ENCODE results near the gene STK32C.
"Not testable (repeated sequence)": the region's sequence is repeated elsewhere in the genome, so short reads cannot be mapped to it uniquely, and the experiment has no call there.

STK32C gene

DNA sequence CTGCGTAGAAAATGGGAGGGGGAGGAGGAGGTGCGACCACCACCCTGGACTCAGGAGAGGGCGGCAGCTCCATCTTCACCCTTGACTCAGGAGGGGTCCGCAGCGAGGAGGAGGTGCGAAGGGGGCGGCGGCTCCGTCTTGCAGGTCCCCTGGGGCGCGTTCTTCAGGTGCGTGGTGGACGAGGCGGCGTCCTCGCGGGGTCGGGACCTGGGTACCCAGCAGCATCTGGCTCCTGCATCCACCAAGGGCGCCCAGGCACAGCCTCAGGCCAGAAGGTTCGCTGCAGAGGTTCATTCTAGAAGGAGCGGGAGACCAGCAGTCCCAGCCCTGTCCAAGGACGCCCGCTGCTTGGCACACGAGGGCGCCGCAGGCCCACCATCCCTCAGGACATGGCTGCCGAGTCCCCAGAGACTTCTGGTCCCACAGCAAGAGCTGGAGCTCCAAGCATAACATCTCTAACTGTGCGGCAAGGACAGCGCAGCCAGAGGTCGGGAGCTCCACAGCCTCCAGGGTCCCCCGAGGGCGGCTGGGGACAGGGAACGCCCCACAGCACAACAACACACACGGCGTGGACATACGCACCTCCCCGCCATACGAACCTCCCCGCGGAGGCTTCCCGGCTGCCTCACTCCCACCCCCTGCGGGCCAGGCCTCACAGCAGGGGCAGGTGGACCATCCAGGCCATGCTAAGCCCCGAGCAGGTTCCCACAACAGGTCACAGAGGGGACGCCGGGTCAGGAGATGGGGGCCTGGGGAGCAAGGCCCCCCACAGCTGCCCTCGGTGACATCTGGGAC is 137.8 kb downstream of the STK32C start:
- DNase-seq (ENCODE audit: low read depth, low spot score) = no peak

DNA sequence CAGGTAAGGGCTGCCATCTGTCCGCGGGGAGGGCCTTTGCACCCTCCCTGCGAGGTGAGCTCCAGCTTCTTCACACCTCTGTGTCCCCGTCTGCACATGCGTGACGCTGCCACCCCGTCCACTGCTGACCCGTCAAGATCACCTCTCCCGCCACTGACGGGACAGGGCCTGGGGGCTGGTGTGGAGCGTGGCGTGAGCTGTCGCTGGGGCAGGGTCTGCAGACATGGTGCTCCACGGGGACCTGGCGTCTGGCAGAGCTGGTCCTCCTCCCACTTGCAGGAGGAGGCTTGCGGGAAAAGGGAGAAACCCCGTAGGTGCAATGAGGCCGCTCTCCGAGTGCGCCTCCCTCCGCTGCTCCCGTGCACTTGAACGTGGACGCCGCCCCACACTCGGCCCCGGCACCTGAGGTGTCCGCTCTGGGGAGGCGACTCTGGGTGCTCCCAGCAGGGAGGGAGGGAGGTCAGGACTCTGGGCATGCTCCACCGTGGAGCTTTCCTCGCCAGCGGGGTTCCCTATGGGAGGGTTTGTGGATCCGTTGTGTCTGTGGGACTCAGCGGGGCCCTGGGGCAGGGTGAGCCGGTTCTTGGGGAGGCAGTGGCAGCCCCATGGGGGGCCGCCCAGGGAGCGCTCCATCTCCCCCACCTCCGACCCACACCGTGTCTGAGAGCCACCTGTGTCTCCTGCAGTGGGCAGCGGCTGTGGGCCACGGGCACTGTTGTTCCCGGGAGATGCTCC is 138.6 kb downstream of the STK32C start:
- DNase-seq (ENCODE audit: low read depth, low spot score) = no peak

DNA sequence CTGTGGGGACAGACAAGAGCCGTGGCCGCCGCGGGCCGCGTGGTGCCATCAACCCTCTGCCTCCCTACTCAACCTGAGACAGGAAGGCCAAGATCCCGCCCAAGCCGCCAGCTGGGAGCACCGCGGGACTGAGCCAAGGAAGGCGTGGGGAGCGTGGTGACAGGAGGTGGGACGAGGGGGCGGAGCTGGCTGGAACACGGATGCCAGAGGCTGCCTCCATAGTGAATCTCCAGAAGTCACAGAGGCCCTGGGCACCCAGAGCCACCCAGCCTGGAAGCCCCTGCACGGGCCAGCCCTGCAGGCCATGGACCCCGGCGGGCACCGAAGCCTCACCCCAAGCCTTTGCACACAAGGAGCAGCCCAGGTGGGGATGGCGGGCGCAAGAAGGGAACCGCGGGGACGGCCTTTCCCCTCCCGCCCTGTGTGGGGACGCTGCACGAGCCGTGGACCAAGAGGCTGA is 139.1 kb downstream of the STK32C start:
- no peak for DNase-seq (ENCODE audit: low read depth, low spot score)

DNA sequence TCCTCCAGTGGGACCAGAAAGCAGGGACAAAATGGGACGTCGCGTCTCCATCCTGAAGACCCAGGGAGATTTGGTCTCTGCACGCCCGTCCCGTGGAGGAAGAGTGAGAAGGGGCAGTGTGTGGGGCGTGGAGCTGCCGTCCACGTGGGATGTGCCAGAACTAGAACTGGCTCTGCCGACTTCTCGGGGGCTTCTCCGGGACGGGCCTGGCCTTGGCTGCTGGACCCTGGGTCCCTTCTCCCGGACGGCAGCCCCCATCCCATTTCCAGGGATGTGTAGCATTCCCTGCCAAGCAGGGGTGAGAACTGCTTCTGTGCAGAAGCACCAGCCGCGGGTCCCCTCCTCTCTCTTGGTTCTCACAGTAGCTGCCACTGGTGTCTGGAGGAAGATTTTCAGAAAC is 139.8 kb downstream of the STK32C start:
- DNase-seq (ENCODE audit: low read depth, low spot score) = no peak

DNA sequence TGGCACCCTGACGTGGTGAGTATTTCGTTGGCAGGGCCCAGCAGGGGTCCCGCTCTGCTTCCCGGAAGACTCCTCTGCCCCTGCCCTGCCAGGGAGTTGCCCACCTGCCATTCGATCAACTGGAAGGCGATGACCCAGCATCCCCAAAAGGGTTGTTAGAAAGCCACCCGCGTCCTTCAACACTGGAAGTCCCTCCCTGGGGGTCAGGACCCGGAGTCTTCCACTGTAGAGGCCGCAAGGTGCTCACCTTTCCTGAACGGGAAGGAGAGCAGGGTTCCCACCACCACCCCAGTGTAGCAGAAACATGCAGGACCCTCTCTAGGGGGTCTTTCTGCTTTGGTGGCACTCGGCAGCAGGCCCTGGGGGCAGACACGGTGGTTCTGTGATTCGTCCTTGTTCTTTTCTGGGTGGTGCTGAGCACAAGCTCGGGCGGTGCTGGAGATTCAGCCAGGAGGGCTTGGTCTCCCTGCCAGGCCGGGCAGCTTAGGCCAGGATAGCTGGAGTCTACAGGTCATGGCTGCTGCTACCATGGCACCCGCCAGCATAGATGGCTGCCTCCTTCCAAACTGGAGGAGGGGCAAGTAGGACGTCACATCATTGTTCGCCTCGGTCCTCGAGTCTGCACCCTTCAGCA is 140.6 kb downstream of the STK32C start:
- no peak for DNase-seq (ENCODE audit: low read depth, low spot score)

DNA sequence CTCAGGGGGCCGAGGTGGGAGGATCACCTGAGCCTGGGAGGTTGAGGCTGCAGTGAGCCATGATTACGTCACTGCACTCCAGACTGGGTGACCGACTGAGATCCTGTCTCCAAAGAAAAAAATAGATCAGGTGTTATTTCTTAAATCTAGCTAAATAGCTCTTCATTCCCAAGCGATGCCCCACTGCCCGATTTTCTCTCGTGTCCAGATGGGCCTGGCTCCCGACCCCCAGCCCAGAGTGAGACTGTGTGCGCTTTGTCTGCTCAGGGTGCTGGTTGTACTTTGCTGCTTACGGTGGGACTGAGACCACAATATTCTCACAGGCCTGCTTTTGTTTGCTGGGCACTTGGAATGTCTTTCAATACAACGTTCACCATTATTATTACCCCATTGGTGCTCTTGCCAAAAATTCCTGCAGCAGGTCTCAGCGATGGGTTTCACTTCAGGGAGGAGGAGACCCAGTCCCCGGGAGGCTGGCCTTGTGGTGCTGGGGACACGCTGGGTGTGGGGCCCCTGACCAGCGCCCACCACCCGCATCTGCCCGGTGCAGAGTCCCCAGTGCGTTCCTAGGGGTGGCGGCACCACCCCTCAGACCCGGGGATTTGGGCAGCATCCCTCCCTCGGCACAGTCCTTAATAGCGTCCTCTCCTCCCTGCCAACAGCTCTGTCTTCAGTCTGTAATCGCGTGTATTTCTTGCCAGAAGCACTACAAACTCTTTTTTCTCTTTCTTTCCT is 141.4 kb downstream of the STK32C start:
- DNase-seq (ENCODE audit: low read depth, low spot score) = no peak

DNA sequence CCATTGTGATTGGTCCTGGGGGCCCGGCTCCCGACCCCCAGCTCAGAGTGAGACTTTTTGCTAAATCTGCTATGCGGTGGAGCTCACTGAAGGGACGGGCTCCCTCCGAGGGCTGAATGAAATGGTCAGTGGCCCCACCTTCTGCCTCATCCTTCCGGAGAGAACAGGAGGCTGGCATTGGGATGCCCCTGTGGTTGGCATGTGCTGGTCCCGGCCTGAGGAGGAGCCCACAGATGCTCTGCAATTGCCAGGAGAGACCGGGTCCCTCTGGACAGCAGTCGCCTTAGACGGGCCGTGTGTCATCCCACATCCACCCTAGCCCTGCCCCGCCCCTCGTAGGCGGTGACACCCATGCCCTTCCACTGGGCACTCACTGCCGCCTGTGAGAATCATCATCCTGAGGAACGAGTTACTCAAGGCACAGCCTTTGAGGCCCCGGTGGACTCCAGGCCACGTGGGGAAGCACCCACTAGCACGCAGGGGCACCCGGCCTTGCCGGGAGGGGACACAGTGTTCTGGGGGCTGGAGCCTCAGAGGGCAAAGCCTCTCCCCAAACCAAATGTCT is 142.3 kb downstream of the STK32C start:
- no peak for DNase-seq (ENCODE audit: low read depth, low spot score)

DNA sequence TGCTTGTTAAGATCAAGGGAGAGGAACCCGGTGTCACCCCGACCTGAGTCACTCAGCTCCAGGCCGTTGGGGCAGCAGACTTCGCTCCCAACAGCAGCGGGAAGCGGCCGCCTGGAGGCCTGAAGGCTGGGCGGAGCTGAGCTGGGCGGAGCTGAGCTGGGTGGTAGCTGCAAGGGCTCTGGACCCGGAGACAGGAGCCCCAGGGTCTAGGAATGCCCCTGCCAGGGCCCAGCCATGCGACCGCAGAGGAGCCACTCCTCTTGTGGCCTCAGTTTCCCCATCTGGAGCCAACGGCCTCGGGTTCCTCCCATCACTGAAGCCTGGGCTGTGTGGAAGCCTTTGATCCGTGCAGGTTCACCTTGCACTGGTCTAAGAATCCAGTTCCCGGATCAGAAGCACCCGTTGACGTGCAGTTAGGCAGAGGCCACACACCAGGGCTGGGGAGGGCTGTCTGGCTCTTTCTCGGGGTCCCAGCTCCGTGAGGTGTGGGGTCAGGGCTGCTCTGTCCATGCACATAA is 142.9 kb downstream of the STK32C start:
- no peak for DNase-seq (ENCODE audit: low read depth, low spot score)

DNA sequence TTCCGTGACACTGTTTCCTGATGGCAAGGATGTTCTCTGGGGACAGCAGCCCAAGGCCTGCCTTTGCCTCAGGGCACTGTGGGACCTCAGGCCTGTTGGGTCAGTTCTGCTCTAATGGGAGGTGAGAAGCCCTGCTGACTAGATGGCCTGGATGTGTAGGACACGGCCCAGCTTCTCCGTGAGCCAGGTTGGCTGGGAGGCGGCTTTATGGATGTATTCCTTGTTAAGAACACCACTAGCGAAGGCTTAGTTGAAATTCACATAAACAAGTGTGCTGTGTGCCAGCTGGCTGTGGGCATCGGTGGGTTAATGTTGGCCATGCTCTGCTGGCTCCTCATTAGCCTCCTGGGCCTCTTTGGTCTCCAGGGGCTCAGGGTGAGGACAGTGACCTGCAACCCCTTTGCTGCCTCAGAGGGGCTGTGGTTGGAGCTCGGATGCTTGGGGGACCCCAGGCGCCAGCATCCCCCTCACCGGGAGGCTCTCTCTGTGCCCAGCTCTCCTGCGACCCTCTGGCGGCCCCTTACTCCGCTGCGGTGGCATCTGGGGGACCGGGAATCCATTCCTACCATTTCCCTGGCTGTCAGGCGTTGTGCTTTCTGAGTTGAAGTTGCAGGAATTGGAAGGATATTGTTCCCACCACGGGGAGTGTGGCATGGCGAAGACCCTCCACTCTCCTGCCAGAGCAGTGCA is 143.8 kb downstream of the STK32C start:
- DNase-seq (ENCODE audit: low read depth, low spot score) = no peak

DNA sequence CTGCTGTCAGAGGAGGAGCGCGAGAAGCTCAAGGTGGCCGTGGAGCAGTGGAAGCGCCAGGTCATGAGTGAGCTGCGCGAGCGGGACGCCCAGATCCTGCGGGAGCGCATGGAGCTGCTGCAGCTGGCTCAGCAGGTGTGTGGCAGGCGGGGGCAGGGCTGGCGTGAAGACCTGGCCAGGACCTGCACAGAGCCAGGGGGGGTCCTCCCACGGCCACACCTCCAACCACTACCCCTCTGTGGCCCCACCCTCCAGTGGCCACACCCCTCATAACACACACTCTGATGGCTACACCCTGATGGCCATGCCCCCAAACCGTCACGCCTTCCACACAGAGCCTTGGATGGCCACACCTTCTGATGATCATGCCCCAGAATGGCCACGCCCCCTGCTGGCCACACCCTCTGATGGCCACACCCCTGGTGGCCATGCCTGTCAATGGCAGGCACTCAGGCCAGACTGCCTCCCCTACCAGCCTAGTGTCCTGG is 144.4 kb downstream of the STK32C start:
- no peak for DNase-seq (ENCODE audit: low read depth, low spot score)

DNA sequence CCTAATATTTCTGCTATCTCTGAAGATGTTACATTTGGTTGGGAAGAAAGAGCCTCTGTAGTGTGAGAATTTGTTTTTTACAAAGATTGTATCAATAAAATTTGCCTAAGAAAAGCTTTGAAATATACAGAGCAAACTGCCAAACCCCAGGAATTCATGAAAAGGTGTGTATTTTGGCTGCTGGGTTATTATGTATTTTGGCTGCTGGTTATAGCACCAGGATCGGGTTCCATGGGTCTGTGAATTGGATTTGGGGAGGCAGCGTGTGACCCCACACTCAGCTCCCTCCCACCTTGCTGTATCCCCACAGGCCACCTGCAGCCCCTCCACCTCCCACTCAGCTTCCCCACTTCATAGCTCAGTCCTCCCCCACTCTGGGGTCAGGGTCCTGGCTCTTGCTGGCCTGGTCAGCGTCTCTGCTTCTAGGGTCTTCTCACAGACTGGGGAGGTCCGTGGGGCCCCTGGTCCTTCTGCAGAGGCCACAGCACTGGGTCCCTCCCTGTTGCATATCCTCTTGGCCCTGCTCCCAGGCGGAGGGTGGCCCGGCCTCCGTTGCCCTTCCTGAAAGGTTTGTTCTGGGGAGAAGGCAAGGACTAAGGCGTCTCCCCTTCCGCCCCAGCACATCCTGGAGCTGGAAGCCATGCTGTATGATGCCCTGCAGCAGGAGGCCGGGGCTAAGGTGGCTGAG is 145.0 kb downstream of the STK32C start:
- DNase-seq (ENCODE audit: low read depth, low spot score) = no peak

DNA sequence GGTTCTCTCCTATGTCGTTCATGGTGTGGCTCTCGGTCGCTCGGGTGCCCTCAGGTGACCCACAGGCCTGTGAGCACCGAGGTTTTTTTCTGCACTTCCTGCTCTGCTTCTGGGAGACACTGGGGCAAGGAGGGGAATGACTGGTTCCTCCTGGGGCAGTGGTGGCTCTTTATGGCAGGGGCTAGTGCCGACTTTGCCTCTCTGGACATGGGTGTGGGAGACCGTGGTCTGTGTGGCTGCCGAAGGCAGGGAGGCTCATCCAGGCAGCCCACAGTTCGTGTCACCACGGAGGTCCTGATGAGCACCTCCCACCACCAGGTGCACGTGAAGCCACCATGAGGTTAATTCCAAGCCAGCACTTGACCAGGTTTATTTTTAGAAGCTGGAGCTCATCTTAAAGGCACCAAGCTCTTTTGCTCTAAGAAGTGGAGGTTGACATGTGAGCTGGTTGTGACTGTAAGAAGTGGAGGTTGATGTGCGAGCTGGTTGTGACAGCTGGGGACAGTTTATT is 145.7 kb downstream of the STK32C start:
- DNase-seq (ENCODE audit: low read depth, low spot score) = no peak

DNA sequence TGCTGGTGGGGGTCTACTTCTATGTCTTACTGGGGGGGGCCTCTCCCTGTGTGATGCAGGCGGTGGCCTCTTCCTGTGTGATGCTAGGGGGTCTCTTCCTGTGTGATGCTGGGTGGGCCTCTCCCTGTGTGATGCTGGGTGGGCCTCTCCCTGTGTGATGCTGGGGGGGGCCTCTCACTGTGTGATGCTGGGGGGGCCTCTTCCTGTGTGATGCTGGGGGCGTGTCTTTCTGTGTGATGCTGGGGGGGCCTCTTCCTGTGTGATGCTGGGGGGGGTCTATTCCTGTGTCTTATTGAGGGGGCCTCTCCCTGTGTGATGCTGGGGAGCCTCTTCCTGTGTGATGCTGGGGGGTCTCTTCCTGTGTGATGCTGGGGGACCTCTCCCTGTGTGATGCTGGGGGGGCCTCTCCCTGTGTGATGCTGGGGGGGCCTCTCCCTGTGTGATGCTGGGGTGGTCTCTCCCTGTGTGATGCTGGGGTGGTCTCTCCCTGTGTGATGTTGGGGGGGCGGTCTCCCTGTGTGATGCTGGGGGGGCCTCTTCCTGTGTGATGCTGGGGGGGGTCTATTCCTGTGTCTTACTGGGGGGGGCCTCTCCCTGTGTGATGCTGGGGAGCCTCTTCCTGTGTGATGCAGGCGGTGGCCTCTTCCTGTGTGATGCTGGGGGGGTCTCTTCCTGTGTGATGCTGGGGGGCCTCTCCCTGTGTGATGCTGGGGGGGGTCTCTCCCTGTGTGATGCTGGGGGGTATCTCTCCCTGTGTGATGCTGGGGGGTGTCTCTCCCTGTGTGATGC is 146.7 kb downstream of the STK32C start:
- DNase-seq (ENCODE audit: low read depth, low spot score) = not testable (repeated sequence)

DNA sequence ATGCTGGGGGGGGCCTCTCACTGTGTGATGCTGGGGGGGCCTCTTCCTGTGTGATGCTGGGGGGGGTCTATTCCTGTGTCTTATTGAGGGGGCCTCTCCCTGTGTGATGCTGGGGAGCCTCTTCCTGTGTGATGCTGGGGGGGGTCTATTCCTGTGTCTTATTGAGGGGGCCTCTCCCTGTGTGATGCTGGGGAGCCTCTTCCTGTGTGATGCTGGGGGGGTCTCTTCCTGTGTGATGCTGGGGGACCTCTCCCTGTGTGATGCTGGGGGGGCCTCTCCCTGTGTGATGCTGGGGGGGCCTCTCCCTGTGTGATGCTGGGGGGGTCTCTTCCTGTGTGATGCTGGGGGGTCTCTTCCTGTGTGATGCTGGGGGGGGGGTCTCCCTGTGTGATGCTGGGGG is 147.5 kb downstream of the STK32C start:
- DNase-seq (ENCODE audit: low read depth, low spot score) = not testable (repeated sequence)

DNA sequence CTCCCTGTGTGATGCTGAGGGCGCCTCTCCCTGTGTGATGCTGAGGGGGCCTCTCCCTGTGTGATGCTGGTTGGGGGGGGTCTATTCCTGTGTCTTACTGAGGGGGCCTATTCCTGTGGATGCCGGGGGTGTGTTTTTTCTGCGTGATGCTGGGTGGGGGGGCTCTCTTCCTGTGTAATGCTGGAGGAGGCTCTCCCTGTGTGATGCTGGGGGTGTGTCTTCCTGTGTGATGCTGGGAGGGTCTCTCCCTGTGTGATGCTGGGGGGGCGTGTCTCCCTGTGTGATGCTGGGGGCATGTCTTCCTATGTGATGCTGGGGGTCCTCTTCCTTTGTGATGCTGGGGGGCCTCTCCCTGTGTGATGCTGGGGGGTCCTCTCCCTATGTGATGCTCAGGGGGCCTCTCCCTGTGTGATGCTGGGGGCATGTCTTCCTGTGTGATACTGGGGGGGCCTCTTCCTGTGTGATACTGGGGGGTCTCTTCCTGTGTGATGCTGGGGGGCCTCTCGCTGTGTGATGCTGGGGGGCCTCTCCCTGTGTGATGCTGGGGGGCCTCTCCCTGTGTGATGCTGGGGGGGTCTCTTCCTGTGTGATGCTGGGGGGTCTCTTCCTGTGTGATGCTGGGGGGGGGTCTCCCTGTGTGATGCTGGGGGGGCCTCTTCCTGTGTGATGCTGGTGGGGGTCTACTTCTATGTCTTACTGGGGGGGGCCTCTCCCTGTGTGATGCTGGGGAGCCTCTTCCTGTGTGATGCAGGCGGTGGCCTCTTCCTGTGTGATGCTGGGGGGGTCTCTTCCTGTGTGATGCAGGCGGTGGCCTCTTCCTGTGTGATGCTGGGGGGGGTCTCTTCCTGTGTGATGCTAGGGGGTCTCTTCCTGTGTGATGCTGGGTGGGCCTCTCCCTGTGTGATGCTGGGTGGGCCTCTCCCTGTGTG is 148.2 kb downstream of the STK32C start:
- not testable (repeated sequence) for DNase-seq (ENCODE audit: low read depth, low spot score)

DNA sequence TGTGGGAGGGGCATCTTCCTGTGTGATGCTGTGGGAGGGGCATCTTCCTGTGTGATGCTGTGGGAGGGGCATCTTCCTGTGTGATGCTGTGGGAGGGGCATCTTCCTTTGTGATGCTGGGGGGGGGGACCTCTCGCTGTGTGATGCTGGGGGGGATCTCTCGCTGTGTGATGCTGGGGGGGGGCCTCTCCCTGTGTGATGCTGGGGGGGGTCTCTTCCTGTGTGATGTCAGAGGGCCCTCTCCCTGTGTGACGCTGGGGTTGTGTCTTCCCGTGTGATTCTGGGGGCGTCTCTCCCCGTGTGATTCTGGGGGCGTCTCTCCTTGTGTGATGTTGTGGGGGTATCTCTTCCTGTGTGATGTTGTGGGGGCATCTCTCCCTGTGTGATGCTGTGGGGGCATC is 148.9 kb downstream of the STK32C start:
- no peak for DNase-seq (ENCODE audit: low read depth, low spot score)

DNA sequence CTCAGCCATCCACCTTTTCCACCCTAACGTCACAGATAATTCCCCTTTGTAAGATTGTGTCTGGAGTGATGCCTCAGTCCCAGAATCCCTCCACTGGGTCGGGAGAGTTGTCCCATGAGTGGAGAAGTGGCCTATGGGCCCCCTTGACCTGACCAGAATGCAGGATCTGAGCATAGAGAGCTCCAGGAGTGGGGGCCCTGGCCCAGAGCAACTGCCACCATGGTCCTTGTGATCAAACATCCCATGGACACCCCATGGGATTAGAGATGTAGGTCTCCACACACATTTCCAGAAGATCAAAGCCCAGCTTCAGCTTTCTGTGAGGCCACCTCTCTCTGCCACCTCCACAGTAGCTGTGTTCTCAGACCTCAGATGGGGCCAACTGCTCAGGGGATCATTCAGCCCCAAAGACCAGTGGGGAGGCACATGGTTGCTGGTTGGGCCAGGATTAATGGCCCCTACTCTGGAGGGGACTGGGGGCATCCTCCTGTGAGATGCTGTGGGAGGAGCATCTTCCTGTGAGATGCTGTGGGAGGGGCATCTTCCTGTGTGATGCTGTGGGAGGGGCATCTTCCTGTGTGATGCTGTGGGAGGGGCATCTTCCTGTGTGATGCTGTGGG is 149.5 kb downstream of the STK32C start:
- no peak for DNase-seq (ENCODE audit: low read depth, low spot score)

Measured in activated naive CD8-positive, alpha-beta T cell treated with anti-CD3 and anti-CD28 coated beads, Interleukin-2, amount 50 U/mL, for 16 hours (primary cell).